ENCODE results near the gene PACRG.

- TF ChIP-seq, protein P1, sequence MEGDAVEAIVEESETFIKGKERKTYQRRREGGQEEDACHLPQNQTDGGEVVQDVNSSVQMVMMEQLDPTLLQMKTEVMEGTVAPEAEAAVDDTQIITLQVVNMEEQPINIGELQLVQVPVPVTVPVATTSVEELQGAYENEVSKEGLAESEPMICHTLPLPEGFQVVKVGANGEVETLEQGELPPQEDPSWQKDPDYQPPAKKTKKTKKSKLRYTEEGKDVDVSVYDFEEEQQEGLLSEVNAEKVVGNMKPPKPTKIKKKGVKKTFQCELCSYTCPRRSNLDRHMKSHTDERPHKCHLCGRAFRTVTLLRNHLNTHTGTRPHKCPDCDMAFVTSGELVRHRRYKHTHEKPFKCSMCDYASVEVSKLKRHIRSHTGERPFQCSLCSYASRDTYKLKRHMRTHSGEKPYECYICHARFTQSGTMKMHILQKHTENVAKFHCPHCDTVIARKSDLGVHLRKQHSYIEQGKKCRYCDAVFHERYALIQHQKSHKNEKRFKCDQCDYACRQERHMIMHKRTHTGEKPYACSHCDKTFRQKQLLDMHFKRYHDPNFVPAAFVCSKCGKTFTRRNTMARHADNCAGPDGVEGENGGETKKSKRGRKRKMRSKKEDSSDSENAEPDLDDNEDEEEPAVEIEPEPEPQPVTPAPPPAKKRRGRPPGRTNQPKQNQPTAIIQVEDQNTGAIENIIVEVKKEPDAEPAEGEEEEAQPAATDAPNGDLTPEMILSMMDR (IDR thresholded peaks at IDR 0.05; ENCODE audit: insufficient read depth, low read length, poor library complexity, severe bottlenecking) = no peak
- no peak for TF ChIP-seq EZH2phosphoT487 (conservative IDR thresholded peaks at IDR 0.05; ENCODE audit: low read length)
Observed at GRCh38 chr6:162679681-162680080, 48.1 kb upstream of the PACRG start.
